Heart right ventricle (tissue), 16 donors: ENCODE results near the gene RHOJ. TPM values are rescaled to one million over a fixed set of nuclear protein-coding genes. Genes with fewer than 3 reads are reported as not detected.

ENCODE experiments used
- ATAC-seq, 8 donors: fragments of 200-7000 bp; cut with Tn5 transposase; one replicate each; pipeline ENCODE4 v1.9.1; 2020; ENCODE audit warnings: mild to moderate bottlenecking in 8 of 8, moderate library complexity in 8 of 8, moderate number of reproducible peaks in 1 of 8
- DNase-seq, 2 donors: peaks; one replicate each; pipeline ENCODE4 v3.0.0-alpha.2; 2020
- H3K27ac ChIP-seq, 10 donors: fragments of 200-600 bp; sonication (generic) in 2 of 10; one replicate each; pipeline versions ENCODE4 v1.5.0 to v1.8.0; 2020 to 2022; ENCODE audit warnings: mild to moderate bottlenecking in 3 of 10
- H3K27me3 ChIP-seq, 7 donors: fragments of 200-600 bp; one replicate each; pipeline ENCODE4 v1.8.0; 2021 to 2022; ENCODE audit warnings: mild to moderate bottlenecking in 2 of 7
- H3K36me3 ChIP-seq, 9 donors: fragments of 200-600 bp; sonication (generic) in 1 of 9; one replicate each; pipeline versions ENCODE4 v1.5.0 to v1.8.0; 2020 to 2022; ENCODE audit warnings: mild to moderate bottlenecking in 2 of 9
- H3K4me1 ChIP-seq, 9 donors: fragments of 200-600 bp; sonication (generic) in 1 of 9; one replicate each; pipeline versions ENCODE4 v1.5.0 to v1.8.0; 2020 to 2022; ENCODE audit warnings: mild to moderate bottlenecking in 4 of 9
- H3K4me3 ChIP-seq, 10 donors: fragments of 200-600 bp; sonication (generic) in 2 of 10; one replicate each; pipeline versions ENCODE4 v1.5.0 to v1.8.0; 2020 to 2022; ENCODE audit warnings: mild to moderate bottlenecking in 7 of 10, moderate library complexity in 2 of 10
- H3K9me3 ChIP-seq, 11 donors: fragments of 200-600 bp in 10 of 11; sonication (generic) in 2 of 11; one replicate each; pipeline versions ENCODE4 v1.5.0 to v1.8.0; 2013 to 2022; ENCODE audit warnings: mild to moderate bottlenecking in 2 of 11, control low read depth in 1 of 11, moderate library complexity in 1 of 11
- CTCF ChIP-seq, 9 donors: fragments of 200-600 bp; sonication (generic) in 2 of 9; IDR thresholded peaks; one replicate each; pipeline versions ENCODE4 v1.5.0 to v1.8.0; 2021 to 2022; ENCODE audit warnings: antibody characterized with exemption in 9 of 9, mild to moderate bottlenecking in 5 of 9, moderate library complexity in 1 of 9
- WGBS, 2 donors: extraction: QIAGEN DNeasy Blood & Tissue Kit; methylation state at CpG; one replicate each; pipeline ENCODE4 v1.1.7; 2013; ENCODE audit warnings: inconsistent platforms in 1 of 2; 5-methylcytosine and 5-hydroxymethylcytosine counted together
- intact Hi-C, 10 donors: fragments of 100-400 bp; cut with DNase I; formaldehyde crosslinking; loops; one replicate each; pipeline versions ENCODE4 v1.11.1 to v1.14.2; 2022
- polyA plus RNA-seq, 2 donors: library from polyadenylated mRNA; stranded (reverse); fragments of 200-250 nt; gene quantifications; one replicate each; pipeline ENCODE4 v1.2.3, GENCODE V29; 2013
- total RNA-seq, 10 donors: library from RNA; stranded (reverse); fragmentation: NEBNext Ultra II Directional in 3 of 10; extraction: Animal tissue kit (Norgen Biotek cat#: 25700) in 3 of 10; gene quantifications; one replicate each; pipeline versions ENCODE4 v1.2.1 to v1.2.4, GENCODE V29; 2021 to 2023
- donor health status: Arrhythmogenic right ventricular cardiomyopathy.
- donor health status: ischemic (EF 13 %, LVEDD 7.1; RV severe dilation, severe dysfunction).
- donor health status: healthy with polysubstance abuse.
- donor health status: DM: no; HTN: yes; CAD: no.
- donor health status: DM: no; HTN: no; CAD: no.
- donor health status: ischemic (EF 25% LVEDD 6.9; RV normal size, moderate dysfunction).
- donor health status: ischemic (EF 25% LVEDD 5.7; RV mildly dilated, moderate dysfunction).
- donor health status: healthy.
- donor health status: DM: yes; HTN: yes; CAD: no.
- donor health status: Ischemic cardiomyopathy.
- donor health status: ischemic (EF 35%, LVEDD 5.7; RV mildly dilated, moderate dysfunction).
- donor health status: nonischemic (EF 11% LVEDD 7.7; RV severe dilation, severe dysfunction).
- donor health status: DM: yes; HTN: yes; CAD: no.
- donor health status: PGD.
- donor health status: ischemic (EF 29% LVEDD 5.4; RV normal size, mild dysfunction).
- donor health status: nonischemic (EF 23%, LVEDD 6.1; RV moderate dilation, normal function).

The RHOJ gene
- total and polyA plus RNA-seq, 12 donors = 7.5 to 19.8 (median 12.2) TPM

GRCh38 chr14:63186453-63186852 is 17.8 kb upstream of the RHOJ start:
- intact Hi-C loops = no loop called here
- Histone ChIP-seq H3K36me3 (no peaks in the 10 kb centered on the region), H3K4me3 (no peak overlapping the region), H3K27me3 (no peaks in the 10 kb centered on the region), H3K27ac (no peak overlapping the region), H3K4me1 (no peaks in the 10 kb centered on the region), H3K9me3 (peaks cover 0 to 10% (median 0%) of the 10 kb centered on the region in 11 donors)
- WGBS, 2 donors = 71 to 84% methylated on average over 1 of the region's 1 CpG
- TF ChIP-seq CTCF (IDR thresholded peaks at IDR 0.05) = no peak
- ATAC-seq (no peak), DNase-seq (no peak)

GRCh38 chr14:63191211-63191610 is 13.0 kb upstream of the RHOJ start:
- TF ChIP-seq CTCF (IDR thresholded peaks at IDR 0.05) = no peak
- ATAC-seq (no peak), DNase-seq (no peak)
- peak overlapping the region in 2 of 10 donors; percentile 29 to 54 for H3K27ac ChIP-seq
- H3K4me1 ChIP-seq = peaks cover 0 to 8% (median 0%) of the 10 kb centered on the region in 9 donors
- 94 to 95% methylated on average over 3 of the region's 3 CpGs for WGBS, 2 donors
- intact Hi-C loops = no loop called here
- H3K9me3 ChIP-seq = no peaks in the 10 kb centered on the region
- H3K4me3 ChIP-seq = no peak overlapping the region
- H3K27me3 ChIP-seq = no peaks in the 10 kb centered on the region
- no peaks in the 10 kb centered on the region for H3K36me3 ChIP-seq

GRCh38 chr14:63192085-63192484 is 12.2 kb upstream of the RHOJ start:
- H3K9me3 ChIP-seq = no peaks in the 10 kb centered on the region
- no peaks in the 10 kb centered on the region for H3K36me3 ChIP-seq
- ATAC-seq (peak in 6 of 8 donors; percentile 65 to 90 (median 74)), DNase-seq (peak in 1 of 2 donors; percentile 15)
- peaks cover 0 to 8% (median 0%) of the 10 kb centered on the region in 9 donors for H3K4me1 ChIP-seq
- no peak overlapping the region for H3K4me3 ChIP-seq
- peak overlapping the region in 9 of 10 donors; percentile 13 to 74 (median 41) for H3K27ac ChIP-seq
- TF ChIP-seq CTCF (IDR thresholded peaks at IDR 0.05) = no peak
- 37 to 42% methylated on average over 2 of the region's 2 CpGs for WGBS, 2 donors
- H3K27me3 ChIP-seq = no peaks in the 10 kb centered on the region
- intact Hi-C loops = no loop called here

GRCh38 chr14:63193236-63193635 is 11.0 kb upstream of the RHOJ start:
- no peak for DNase-seq
- H3K27ac ChIP-seq = no peak overlapping the region
- ATAC-seq = no peak
- intact Hi-C loops = no loop called here
- 96 to 97% methylated on average over 2 of the region's 2 CpGs for WGBS, 2 donors
- no peak overlapping the region for H3K4me3 ChIP-seq
- no peak for TF ChIP-seq CTCF (IDR thresholded peaks at IDR 0.05)
- H3K27me3 ChIP-seq = no peaks in the 10 kb centered on the region
- H3K36me3 ChIP-seq = no peaks in the 10 kb centered on the region
- peaks cover 0 to 8% (median 0%) of the 10 kb centered on the region in 9 donors for H3K4me1 ChIP-seq
- no peaks in the 10 kb centered on the region for H3K9me3 ChIP-seq
